RWPE2 (cell line): Measurements from ENCODE around the gene GDPD3.

Experiments
- ATAC-seq: fragments of 200-7000 bp; cut with Tn5 transposase; 3 replicates; pipeline ENCODE4 v1.9.1; 2021; ENCODE audit warnings: low read depth
- DNase-seq: peaks from one replicate; pipeline ENCODE4 v3.0.0-alpha.2; 2020; ENCODE audit warnings: low spot score
- H3K27ac ChIP-seq: fragments of 450-650 bp; 2 replicates; pipeline ENCODE4 v1.5.1; 2017; ENCODE audit warnings: mild to moderate bottlenecking; ENCODE audit not compliant: poor library complexity, severe bottlenecking
- H3K27me3 ChIP-seq: fragments of 250-450 bp; sonication (Bioruptor Pico); 2 replicates; pipeline ENCODE4 v1.5.1; 2021; ENCODE audit warnings: mild to moderate bottlenecking, moderate library complexity; ENCODE audit not compliant: insufficient read depth, poor library complexity, severe bottlenecking
- H3K36me3 ChIP-seq: fragments of 250-450 bp; sonication (Bioruptor Pico); 2 replicates; pipeline ENCODE4 v1.5.1; 2020; ENCODE audit warnings: low read depth, mild to moderate bottlenecking, moderate library complexity
- H3K4me1 ChIP-seq: fragments of 250-450 bp; sonication (Bioruptor Pico); 2 replicates; pipeline ENCODE4 v1.5.1; 2021; ENCODE audit warnings: mild to moderate bottlenecking, moderate library complexity; ENCODE audit not compliant: insufficient read depth, poor library complexity, severe bottlenecking
- H3K4me3 ChIP-seq: fragments of 250-450 bp; sonication (Bioruptor Pico); 2 replicates; pipeline ENCODE4 v1.5.1; 2021; ENCODE audit warnings: mild to moderate bottlenecking, moderate library complexity; ENCODE audit not compliant: severe bottlenecking
- H3K9me3 ChIP-seq: fragments of 250-450 bp; sonication (Bioruptor Pico); 2 replicates; pipeline ENCODE4 v1.5.1; 2021; ENCODE audit warnings: mild to moderate bottlenecking, moderate library complexity; ENCODE audit not compliant: severe bottlenecking
- CTCF ChIP-seq: fragments of 450-650 bp; IDR thresholded peaks from one replicate; pipeline ENCODE4 v1.5.1; 2017; ENCODE audit warnings: mild to moderate bottlenecking, moderate library complexity; ENCODE audit not compliant: poor library complexity, severe bottlenecking

GDPD3 gene

GRCh38 chr16:30149250-30149930 lies 36.1 kb upstream of the GDPD3 start:
- DNase-seq (no peak), ATAC-seq (no peak)
- Histone ChIP-seq H3K27ac (no peak overlapping the region), H3K4me1 (no peaks in the 10 kb centered on the region), H3K27me3 (no peaks in the 10 kb centered on the region), H3K9me3 (peaks cover 6% of the 10 kb centered on the region), H3K4me3 (no peak overlapping the region), H3K36me3 (no peaks in the 10 kb centered on the region)
- no peak for TF ChIP-seq CTCF

DNA sequence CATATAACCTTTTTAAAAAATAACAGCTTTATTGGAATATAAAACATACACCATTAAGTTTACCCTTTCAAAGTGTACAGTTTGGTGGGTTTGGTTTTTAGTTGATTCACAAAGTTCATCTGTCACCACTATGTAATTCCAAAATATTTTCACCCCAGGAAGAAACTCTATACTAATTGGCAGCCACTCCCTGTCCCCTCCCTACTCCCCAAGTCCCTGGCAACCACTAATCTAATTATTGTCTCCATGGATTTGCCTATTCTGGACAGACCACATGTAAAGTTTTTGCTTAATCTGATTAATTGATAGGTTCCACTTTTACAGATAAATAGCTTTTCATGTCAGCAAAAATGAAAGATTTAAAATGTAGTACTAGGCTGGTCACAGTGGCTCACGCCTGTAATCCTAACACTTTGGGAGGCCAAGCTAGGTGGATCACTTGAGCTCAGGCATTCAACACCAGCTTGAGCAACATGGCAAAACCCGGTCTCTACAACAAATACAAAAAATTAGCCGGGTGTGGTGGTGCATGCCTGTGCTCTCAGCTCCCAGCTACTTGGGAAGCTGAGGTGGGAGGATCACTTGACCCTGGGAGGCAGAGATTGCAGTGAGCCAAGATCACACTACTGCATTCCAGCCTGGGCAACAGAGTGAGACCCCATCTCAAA lies 34.6 kb upstream of the GDPD3 start:
- no peak for TF ChIP-seq CTCF

GRCh38 chr16:30145657-30146056 lies 32.3 kb upstream of the GDPD3 start:
- Histone ChIP-seq H3K4me3 (no peak overlapping the region), H3K4me1 (no peaks in the 10 kb centered on the region), H3K27me3 (no peaks in the 10 kb centered on the region), H3K27ac (no peak overlapping the region), H3K36me3 (no peaks in the 10 kb centered on the region), H3K9me3 (peaks cover 6% of the 10 kb centered on the region)
- DNase-seq, result no peak
- ATAC-seq, result no peak
- TF ChIP-seq CTCF, result no peak

More for the DNA sequence above, 34.6 kb upstream of the GDPD3 start:
- H3K9me3 ChIP-seq, result peaks cover 6% of the 10 kb centered on the region
- DNase-seq (no peak), ATAC-seq (no peak)
- H3K36me3 ChIP-seq, result no peaks in the 10 kb centered on the region
- H3K4me1 ChIP-seq, result no peaks in the 10 kb centered on the region
- no peak overlapping the region for H3K4me3 ChIP-seq
- no peaks in the 10 kb centered on the region for H3K27me3 ChIP-seq
- H3K27ac ChIP-seq, result no peak overlapping the region

DNA sequence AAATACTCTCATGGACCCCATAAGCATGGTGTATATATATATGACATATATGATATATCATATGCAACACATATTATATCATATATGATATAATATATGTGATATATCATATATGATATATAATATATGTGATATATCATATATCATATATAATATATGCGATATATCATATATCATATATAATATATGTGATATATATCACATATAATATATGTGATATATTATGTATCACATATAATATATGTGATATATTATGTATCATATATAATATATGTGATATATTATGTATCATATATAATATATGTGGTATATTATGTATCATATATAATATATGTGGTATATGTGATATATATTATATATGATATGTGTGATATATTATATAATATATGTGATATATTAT lies 31.6 kb upstream of the GDPD3 start:
- Histone ChIP-seq H3K36me3 (no peaks in the 10 kb centered on the region), H3K27me3 (no peaks in the 10 kb centered on the region), H3K27ac (no peak overlapping the region), H3K4me1 (no peaks in the 10 kb centered on the region), H3K9me3 (peaks cover 6% of the 10 kb centered on the region), H3K4me3 (no peak overlapping the region)
- no peak for TF ChIP-seq CTCF
- no peak for ATAC-seq
- DNase-seq, result no peak

DNA sequence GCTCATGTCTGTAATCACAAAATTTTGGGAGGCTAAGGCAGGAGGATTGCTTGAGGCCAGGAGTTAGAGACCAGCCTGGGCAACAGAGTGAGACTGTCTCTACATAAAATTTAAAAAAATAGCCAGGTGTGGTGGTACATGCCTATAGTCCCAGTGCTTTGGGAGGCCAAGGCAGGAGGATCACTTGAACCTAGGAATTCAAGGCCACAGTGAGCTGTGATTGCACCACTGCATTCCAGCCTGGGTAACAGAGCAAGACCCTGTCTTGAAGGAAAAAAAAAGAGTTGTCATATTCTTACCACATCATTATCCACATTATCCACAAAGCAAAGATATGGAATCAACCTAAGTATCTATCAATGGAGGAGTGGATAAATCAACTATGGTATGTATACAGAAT lies 30.7 kb upstream of the GDPD3 start:
- no peak for ATAC-seq
- H3K4me1 ChIP-seq, result no peaks in the 10 kb centered on the region

More for the DNA sequence above, 30.7 kb upstream of the GDPD3 start:
- Histone ChIP-seq H3K4me3 (no peak overlapping the region), H3K27ac (no peak overlapping the region), H3K36me3 (no peaks in the 10 kb centered on the region), H3K27me3 (no peaks in the 10 kb centered on the region), H3K9me3 (peaks cover 2% of the 10 kb centered on the region)
- TF ChIP-seq CTCF, result no peak
- DNase-seq, result no peak
